H1 (cell line): ENCODE measurements around the gene IRX4. TPM values are rescaled to one million over a fixed set of nuclear protein-coding genes. Genes with fewer than 3 reads are reported as not detected.

Experiments used
- CTCF ChIA-PET: fragments of 300-600 bp; sonication (Branson Sonifier 250); formaldehyde crosslinking; loops from one replicate; lab custom pipeline; 2021; ENCODE audit not compliant: partially characterized antibody; lab: Charles Lee
- POLR2A ChIA-PET: fragments of 300-600 bp; sonication (Branson Sonifier 250); formaldehyde crosslinking; loops from one replicate; lab custom pipeline; 2021; ENCODE audit warnings: inconsistent platforms; ENCODE audit not compliant: partially characterized antibody; lab: Charles Lee
- DNase-seq, 2 experiments: peaks; one replicate each; pipeline versions ENCODE4 v3.0.0 to v3.0.0-alpha.2; 2010 to 2022; ENCODE audit warnings: low spot score in 2 of 2, low read depth in 1 of 2, mixed read lengths in 1 of 2
- FAIRE-seq: peaks from 2 replicates; lab custom pipeline; 2011; peaks lifted over from hg19 to GRCh38; lab: Jason Lieb, UNC
- H2AFZ ChIP-seq: 2 replicates; pipeline ENCODE4 v1.8.1; 2012; ENCODE audit warnings: low read length, inconsistent platforms
- H2AK5ac ChIP-seq: 2 replicates; pipeline ENCODE4 v1.6.1; 2013; ENCODE audit warnings: low read depth, low read length
- H2BK120ac ChIP-seq: replicated peaks from 2 replicates; pipeline ENCODE3; 2013; ENCODE audit warnings: low read depth, low read length, inconsistent platforms
- H2BK12ac ChIP-seq: 2 replicates; pipeline ENCODE4 v1.6.1; 2013; ENCODE audit warnings: low read depth, low read length
- H2BK15ac ChIP-seq: 2 replicates; pipeline ENCODE4 v1.6.1; 2013; ENCODE audit warnings: low read length
- H2BK20ac ChIP-seq: 2 replicates; pipeline ENCODE4 v1.6.1; 2013; ENCODE audit warnings: low read length
- H2BK5ac ChIP-seq: 2 replicates; pipeline ENCODE4 v1.6.1; 2013; ENCODE audit warnings: low read depth, low read length
- H3K14ac ChIP-seq: 2 replicates; pipeline ENCODE4 v1.6.1; 2013; ENCODE audit warnings: inconsistent platforms; ENCODE audit not compliant: insufficient read length
- H3K18ac ChIP-seq: 2 replicates; pipeline ENCODE4 v1.6.1; 2013; ENCODE audit warnings: low read length; ENCODE audit errors: extremely low read depth
- H3K23ac ChIP-seq: 2 replicates; pipeline ENCODE4 v1.6.1; 2013; ENCODE audit warnings: inconsistent platforms; ENCODE audit not compliant: insufficient read length
- H3K23me2 ChIP-seq: 2 replicates; pipeline ENCODE4 v1.6.1; 2013; ENCODE audit warnings: low read depth, low read length
- H3K27ac ChIP-seq: 2 replicates; pipeline ENCODE4 v1.6.1; 2011; ENCODE audit warnings: low read depth, low read length, inconsistent platforms
- H3K27me3 ChIP-seq, 4 experiments: replicated peaks in 1 of 4; 1 replicate in 1 of 4; 2 replicates in 3 of 4; pipeline versions ENCODE4 v1.6.1 to v1.8.1; 2011 to 2013; ENCODE audit warnings: low read length in 3 of 4, mild to moderate bottlenecking in 3 of 4, inconsistent platforms in 2 of 4, mixed read lengths in 2 of 4, moderate library complexity in 1 of 4; ENCODE audit not compliant: control insufficient read depth in 3 of 4, insufficient read depth in 3 of 4; ENCODE audit errors: extremely low read depth in 1 of 4
- H3K36me3 ChIP-seq, 4 experiments: 2 replicates each; pipeline versions ENCODE4 v1.6.1 to v1.8.1; 2011 to 2013; ENCODE audit warnings: mild to moderate bottlenecking in 4 of 4, low read length in 3 of 4, moderate library complexity in 2 of 4, control low read depth in 1 of 4, inconsistent platforms in 1 of 4; ENCODE audit not compliant: insufficient read depth in 4 of 4, control insufficient read depth in 2 of 4
- H3K4ac ChIP-seq: replicated peaks from 2 replicates; pipeline ENCODE3; 2013; ENCODE audit warnings: low read length, low read depth, mixed read lengths, inconsistent platforms; ENCODE audit not compliant: insufficient read length
- H3K4me1 ChIP-seq, 4 experiments: replicated peaks in 1 of 4; 1 replicate in 1 of 4; 2 replicates in 3 of 4; pipeline versions ENCODE4 v1.6.1 to v1.8.1; 2011 to 2013; ENCODE audit warnings: low read length in 3 of 4, inconsistent platforms in 2 of 4, mixed read lengths in 1 of 4; ENCODE audit not compliant: insufficient read depth in 4 of 4, control insufficient read depth in 3 of 4
- H3K4me2 ChIP-seq, 2 experiments: 2 replicates each; pipeline versions ENCODE4 v1.6.1 to v1.8.1; 2011 to 2013; ENCODE audit warnings: low read depth in 2 of 2, low read length in 2 of 2, control low read depth in 1 of 2, inconsistent platforms in 1 of 2, mild to moderate bottlenecking in 1 of 2; ENCODE audit not compliant: insufficient read depth in 1 of 2
- H3K4me3 ChIP-seq, 4 experiments: fragments of 200-600, 300-600 bp in 1 of 4; sonication (generic), shearing (Covaris generic), sonication (Bioruptor Twin) in 1 of 4; 2 replicates each; pipeline versions ENCODE4 v1.5.1 to v1.8.1; 2011 to 2016; ENCODE audit warnings: low read length in 4 of 4, low read depth in 3 of 4, control low read depth in 2 of 4, inconsistent platforms in 2 of 4, mild to moderate bottlenecking in 2 of 4, mixed read lengths in 1 of 4, moderate library complexity in 1 of 4; ENCODE audit not compliant: insufficient read depth in 2 of 4; ENCODE audit errors: extremely low read depth in 1 of 4
- H3K56ac ChIP-seq: replicated peaks from 2 replicates; pipeline ENCODE3; 2013; ENCODE audit warnings: low read depth, mild to moderate bottlenecking, mixed read lengths, low read length, inconsistent platforms; ENCODE audit not compliant: insufficient read length
- H3K79me1 ChIP-seq: 2 replicates; pipeline ENCODE4 v1.6.1; 2013; ENCODE audit warnings: low read depth, low read length, control low read depth
- H3K79me2 ChIP-seq, 2 experiments: 2 replicates each; pipeline versions ENCODE4 v1.6.1 to v1.8.1; 2012 to 2013; ENCODE audit warnings: low read length in 2 of 2, mild to moderate bottlenecking in 2 of 2, inconsistent platforms in 1 of 2; ENCODE audit not compliant: insufficient read depth in 2 of 2, control insufficient read depth in 1 of 2
- H3K9ac ChIP-seq, 4 experiments: replicated peaks in 1 of 4; 1 replicate in 1 of 4; 2 replicates in 3 of 4; pipeline versions ENCODE4 v1.6.1 to v1.8.1; 2011 to 2013; ENCODE audit warnings: low read depth in 3 of 4, low read length in 3 of 4, control low read depth in 2 of 4, mild to moderate bottlenecking in 2 of 4, moderate library complexity in 2 of 4, inconsistent platforms in 1 of 4; ENCODE audit errors: extremely low read depth in 1 of 4
- H3K9me3 ChIP-seq, 2 experiments: 2 replicates each; pipeline versions ENCODE4 v1.6.1 to v1.8.1; 2012 to 2013; ENCODE audit warnings: mild to moderate bottlenecking in 2 of 2, moderate library complexity in 2 of 2, control low read depth in 1 of 2, inconsistent platforms in 1 of 2, low read depth in 1 of 2, low read length in 1 of 2, mixed read lengths in 1 of 2; ENCODE audit not compliant: insufficient read depth in 2 of 2
- H4K20me1 ChIP-seq, 2 experiments: replicated peaks in 1 of 2; 2 replicates each; pipeline versions ENCODE3 to v1.8.1; 2011 to 2013; ENCODE audit warnings: inconsistent platforms in 2 of 2, low read length in 2 of 2, mild to moderate bottlenecking in 1 of 2; ENCODE audit not compliant: insufficient read depth in 2 of 2, control insufficient read depth in 1 of 2
- H4K5ac ChIP-seq: 2 replicates; pipeline ENCODE4 v1.6.1; 2013; ENCODE audit warnings: low read length, low read depth, mixed read lengths, inconsistent platforms; ENCODE audit not compliant: insufficient read length
- H4K8ac ChIP-seq: 2 replicates; pipeline ENCODE4 v1.8.0; 2013; ENCODE audit warnings: mild to moderate bottlenecking, moderate library complexity, low read length, inconsistent platforms; ENCODE audit not compliant: insufficient read depth; ENCODE audit errors: extremely low read depth
- H4K91ac ChIP-seq: replicated peaks from 2 replicates; pipeline ENCODE3; 2013; ENCODE audit warnings: low read length, mixed read lengths, inconsistent platforms; ENCODE audit not compliant: insufficient read length
- NANOG ChIP-seq: IDR thresholded peaks from 2 replicates; pipeline ENCODE4 v1.6.1; 2011; ENCODE audit warnings: low read length, low read depth, mild to moderate bottlenecking, inconsistent platforms; ENCODE audit not compliant: insufficient read depth, poor library complexity, severe bottlenecking
- POLR2A ChIP-seq, 2 experiments: IDR thresholded peaks; 1 replicate in 1 of 2; 2 replicates in 1 of 2; pipeline ENCODE4 v1.6.1; 2011; ENCODE audit warnings: low read depth in 2 of 2, low read length in 2 of 2, mild to moderate bottlenecking in 2 of 2; ENCODE audit errors: control extremely low read depth in 1 of 2
- POU5F1 ChIP-seq: IDR thresholded peaks from 2 replicates; pipeline ENCODE4 v1.6.1; 2011; ENCODE audit warnings: low read depth, mild to moderate bottlenecking, low read length, moderate library complexity
- SIN3A ChIP-seq, 2 experiments: IDR thresholded peaks in 1 of 2; conservative IDR thresholded peaks in 1 of 2; 2 replicates each; pipeline ENCODE4 v1.6.1; 2011 to 2012; ENCODE audit warnings: low read length in 2 of 2, improper control_type of control experiment in 1 of 2, low read depth in 1 of 2, mild to moderate bottlenecking in 1 of 2
- SP1 ChIP-seq: IDR thresholded peaks from 2 replicates; pipeline ENCODE4 v1.6.1; 2011; ENCODE audit warnings: low read depth, low read length
- TBP ChIP-seq: IDR thresholded peaks from 2 replicates; pipeline ENCODE4 v1.6.1; 2011; ENCODE audit warnings: low read depth, low read length, improper control_type of control experiment
- ZNF274 ChIP-seq: IDR thresholded peaks from 2 replicates; pipeline ENCODE4 v1.7.0; 2012; ENCODE audit warnings: low read length, borderline replicate concordance; ENCODE audit errors: extremely low read depth
- WGBS, 2 experiments: shearing (Covaris generic) in 1 of 2; methylation state at CpG; one replicate each; pipeline versions ENCODE4 v1.1.6 to v1.1.7; 2013 to 2015; ENCODE audit warnings: low lambda C conversion rate in 2 of 2, mixed read lengths in 2 of 2, inconsistent platforms in 1 of 2, low coverage in 1 of 2, missing lambda C conversion rate in 1 of 2; ENCODE audit not compliant: insufficient replicate concordance in 2 of 2, insufficient coverage in 1 of 2, insufficient read length in 1 of 2; ENCODE audit errors: extremely low coverage in 1 of 2, missing lambda C conversion rate in 1 of 2; 5-methylcytosine and 5-hydroxymethylcytosine counted together
- polyA plus RNA-seq, 7 experiments: library from polyadenylated mRNA; depleted of rRNA in 3 of 7; stranded (reverse) in 5 of 7; unstranded in 2 of 7; fragments of >200 nt in 5 of 7; fragments of 200-250 nt in 2 of 7; gene quantifications; 1 replicate in 5 of 7; 2 replicates in 1 of 7; 4 replicates in 1 of 7; pipeline versions ENCODE4 v1.2.1 to v1.2.3, GENCODE V29; 2011 to 2013; ENCODE audit warnings: missing spikeins in 2 of 7, mixed read lengths in 2 of 7
- total RNA-seq: library from RNA; stranded (reverse); fragmentation: NEBNext Ultra II Directional; extraction: Animal tissue kit (Norgen Biotek cat#: 25700); gene quantifications from 2 replicates; pipeline ENCODE4 v1.2.1, GENCODE V29; 2021
- TF ChIP-seq, protein P1 (sequence below): IDR thresholded peaks from 2 replicates; pipeline ENCODE4 v1.6.1; 2011; ENCODE audit warnings: low read length, improper control_type of control experiment

Gene IRX4
- total and polyA plus RNA-seq, 2 of the 8 experiments (the other 6 are each of a cell fraction or from before 2014, with no cell fraction given) = 0.45 to 1.2 TPM

DNA sequence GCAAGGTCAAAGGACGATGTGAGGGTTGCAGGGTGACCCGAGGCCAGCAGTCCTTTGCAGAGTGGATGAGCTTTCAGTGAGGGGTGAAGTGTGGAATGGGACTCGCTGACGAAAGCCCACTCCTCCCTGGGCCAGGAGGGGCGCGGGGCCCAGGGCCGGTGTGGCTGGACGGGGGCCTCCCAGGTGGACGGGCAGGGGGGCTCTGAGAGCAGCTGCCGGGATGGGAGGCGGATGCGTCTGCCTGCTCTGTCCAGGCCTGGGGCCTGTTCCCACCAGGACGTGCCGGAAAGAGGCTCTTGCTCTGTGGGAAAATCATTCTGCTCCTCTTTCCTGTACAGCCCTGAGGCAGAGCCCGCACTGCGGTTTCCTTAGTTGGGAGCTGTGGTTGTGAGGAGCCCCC, 24.3 kb downstream of the IRX4 start:
- H4K91ac ChIP-seq = no peak overlapping the region
- DNase-seq (no peak), FAIRE-seq (no peak)
- H3K23ac ChIP-seq = no peak overlapping the region
- H3K9me3 ChIP-seq = no peaks in the 10 kb centered on the region
- no peak overlapping the region for H3K4me2 ChIP-seq
- no peak overlapping the region for H4K8ac ChIP-seq
- no peak overlapping the region for H3K4ac ChIP-seq
- no peak overlapping the region for H2BK20ac ChIP-seq
- H3K36me3 ChIP-seq = no peaks in the 10 kb centered on the region
- H2BK120ac ChIP-seq = no peak overlapping the region
- no peak for TF ChIP-seq SIN3A (conservative IDR thresholded peaks at IDR 0.05 in 1 of 2, IDR thresholded peaks at IDR 0.05 in 1 of 2; ENCODE audit: low read depth in 1 of 2, low read length in 2 of 2)
- TF ChIP-seq POLR2A (IDR thresholded peaks at IDR 0.05; ENCODE audit: control extremely low read depth in 1 of 2, low read depth in 2 of 2, low read length in 2 of 2) = no peak
- TF ChIP-seq ZNF274 = no peak
- TF ChIP-seq SP1 = no peak
- no peak for TF ChIP-seq POU5F1
- TF ChIP-seq NANOG = no peak
- no peak for TF ChIP-seq TBP
- TF ChIP-seq, protein P1, sequence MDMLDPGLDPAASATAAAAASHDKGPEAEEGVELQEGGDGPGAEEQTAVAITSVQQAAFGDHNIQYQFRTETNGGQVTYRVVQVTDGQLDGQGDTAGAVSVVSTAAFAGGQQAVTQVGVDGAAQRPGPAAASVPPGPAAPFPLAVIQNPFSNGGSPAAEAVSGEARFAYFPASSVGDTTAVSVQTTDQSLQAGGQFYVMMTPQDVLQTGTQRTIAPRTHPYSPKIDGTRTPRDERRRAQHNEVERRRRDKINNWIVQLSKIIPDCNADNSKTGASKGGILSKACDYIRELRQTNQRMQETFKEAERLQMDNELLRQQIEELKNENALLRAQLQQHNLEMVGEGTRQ = no peak
- no peaks in the 10 kb centered on the region for H3K79me1 ChIP-seq
- no peak overlapping the region for H3K4me3 ChIP-seq
- no peak overlapping the region for H3K56ac ChIP-seq
- H3K4me1 ChIP-seq = no peaks in the 10 kb centered on the region
- no peaks in the 10 kb centered on the region for H3K79me2 ChIP-seq
- H4K5ac ChIP-seq = no peak overlapping the region
- no peak overlapping the region for H2AFZ ChIP-seq
- no peak overlapping the region for H3K9ac ChIP-seq
- no peak overlapping the region for H2BK5ac ChIP-seq
- no peak overlapping the region for H2BK12ac ChIP-seq
- no peak overlapping the region for H3K18ac ChIP-seq
- 87% methylated on average over 16 of the region's 16 CpGs; no CpG with 5 or more reads in 1 of the 2 experiments for WGBS, 2 experiments
- no peak overlapping the region for H3K27ac ChIP-seq
- no peaks in the 10 kb centered on the region for H3K23me2 ChIP-seq
- no peak overlapping the region for H3K14ac ChIP-seq
- peaks cover 1 to 39% (median 21%) of the 10 kb centered on the region in 4 experiments; a peak in 6 of 7 replicates for H3K27me3 ChIP-seq
- H2BK15ac ChIP-seq = no peak overlapping the region
- ChIA-PET POLR2A (no interaction called here), CTCF (no interaction called here)
- H2AK5ac ChIP-seq = no peak overlapping the region
- H4K20me1 ChIP-seq = no peaks in the 10 kb centered on the region
